COLO668 (cell line): Measurements from ENCODE around the gene UGT2B15.
A peak's percentile ranks its signal among the peaks of the same experiment; 100 is the strongest.
"Not testable (repeated sequence)": the region's sequence is repeated elsewhere in the genome, so short reads cannot be mapped to it uniquely, and the experiment has no call there.

Experiments used
- DNase-seq: peaks from one replicate; lab custom pipeline; 2025; ENCODE audit not compliant: unreplicated experiment; lab: John Stamatoyannopoulos, UW

The UGT2B15 gene

GRCh38 chr4:68670479-68670939, at the start of gene UGT2B15:
UGT2B15 (minus strand) TSS chr4:68670652; CDS start chr4:68670618, 34 bp downstream.
- not testable (repeated sequence) for DNase-seq

- DNase-seq = no peak
Observed at GRCh38 chr4:68719075-68719473, 48.6 kb upstream of the UGT2B15 start.

DNA sequence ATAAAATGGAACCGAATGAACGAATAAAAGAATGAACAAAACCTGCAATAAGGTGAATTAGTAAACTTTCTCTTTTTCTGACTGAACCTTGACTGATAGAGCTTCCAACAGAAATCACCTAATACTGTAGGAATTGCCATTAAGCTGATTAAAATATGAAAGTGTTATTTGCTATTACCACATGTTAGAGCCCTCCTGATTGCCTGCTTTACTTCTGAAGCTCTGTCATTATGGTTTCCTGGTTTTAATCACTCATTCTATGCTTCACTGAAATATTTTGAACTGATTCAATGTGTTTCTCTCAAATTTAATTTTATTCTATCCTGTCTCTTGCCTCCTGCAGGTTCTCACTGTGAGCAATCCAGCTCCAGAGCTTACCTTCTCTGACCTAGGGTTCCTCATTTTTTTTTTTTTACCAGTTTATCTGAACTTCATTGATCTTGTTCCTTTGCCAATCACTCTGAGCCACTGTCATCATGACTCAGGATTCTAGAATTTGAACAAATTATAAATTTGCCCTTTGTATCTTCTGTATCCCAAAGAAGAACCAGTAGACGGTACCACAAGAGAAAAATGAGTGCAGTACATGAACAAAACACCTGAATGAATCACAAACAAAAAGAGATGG, 48.1 kb upstream of the UGT2B15 start:
- no peak for DNase-seq

GRCh38 chr4:68717999-68718398, 47.5 kb upstream of the UGT2B15 start:
- DNase-seq = no peak

DNA sequence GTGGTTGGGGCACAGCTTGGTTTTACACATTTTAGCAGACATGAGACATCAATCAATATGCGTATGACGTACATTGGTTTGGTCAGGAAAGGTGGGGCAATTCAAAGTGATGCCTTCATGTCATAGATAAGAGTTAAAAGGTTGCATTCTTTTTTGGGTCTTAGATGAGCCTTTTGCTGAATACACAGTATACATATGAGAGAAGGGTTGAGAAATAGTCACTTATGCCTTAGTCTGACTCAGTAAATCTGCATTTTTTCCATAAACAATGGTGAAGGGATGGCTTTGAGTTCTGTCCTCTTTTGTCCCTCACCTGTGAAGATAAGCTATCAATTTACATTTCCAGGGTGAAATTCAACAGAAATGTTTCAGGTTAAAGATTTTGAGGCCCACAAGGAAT, 43.9 kb upstream of the UGT2B15 start:
- DNase-seq = no peak

DNA sequence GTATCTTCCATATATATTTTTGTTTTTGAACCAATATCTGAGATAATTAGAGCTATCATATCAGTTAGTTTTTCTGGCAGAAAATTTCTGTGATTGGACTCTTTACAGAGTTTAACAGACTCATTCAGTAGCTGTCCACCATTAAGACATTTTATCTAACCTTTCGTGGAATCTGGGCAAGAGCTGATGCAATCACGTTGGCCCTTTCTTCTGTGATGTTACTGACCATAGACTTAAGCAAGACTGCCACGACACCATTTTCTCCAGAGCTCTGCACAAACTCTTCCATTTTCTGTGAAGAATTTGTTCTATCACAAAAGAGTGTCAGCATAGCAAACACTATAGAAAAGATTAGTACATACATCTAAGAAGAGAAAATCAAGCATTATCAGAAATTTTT, 41.8 kb upstream of the UGT2B15 start:
- DNase-seq = no peak

GRCh38 chr4:68708566-68708965, 38.1 kb upstream of the UGT2B15 start:
- no peak for DNase-seq

DNA sequence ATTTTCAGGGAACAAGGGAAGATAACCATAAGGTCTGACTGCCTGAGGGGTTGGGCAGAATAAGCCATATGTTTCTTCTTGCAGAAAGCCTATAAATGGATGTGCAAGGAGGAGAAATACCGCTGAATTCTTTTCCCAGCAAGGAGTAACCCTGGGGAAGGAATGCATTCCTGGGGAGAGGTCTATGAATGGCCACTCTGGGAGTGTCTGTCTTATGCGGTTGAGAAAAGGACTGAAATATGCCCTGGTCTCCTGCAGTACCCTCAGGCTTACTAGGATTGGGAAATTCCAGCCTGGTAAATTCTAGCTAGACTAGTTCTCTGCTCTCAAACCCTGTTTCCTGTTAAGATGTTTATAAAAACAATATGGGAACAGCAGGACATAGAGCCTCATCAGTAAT, 32.7 kb upstream of the UGT2B15 start:
- DNase-seq = not testable (repeated sequence)

GRCh38 chr4:68700152-68700551, 29.7 kb upstream of the UGT2B15 start:
- no peak for DNase-seq

GRCh38 chr4:68693325-68694075, 23.0 kb upstream of the UGT2B15 start:
- DNase-seq = peak; percentile 22

DNA sequence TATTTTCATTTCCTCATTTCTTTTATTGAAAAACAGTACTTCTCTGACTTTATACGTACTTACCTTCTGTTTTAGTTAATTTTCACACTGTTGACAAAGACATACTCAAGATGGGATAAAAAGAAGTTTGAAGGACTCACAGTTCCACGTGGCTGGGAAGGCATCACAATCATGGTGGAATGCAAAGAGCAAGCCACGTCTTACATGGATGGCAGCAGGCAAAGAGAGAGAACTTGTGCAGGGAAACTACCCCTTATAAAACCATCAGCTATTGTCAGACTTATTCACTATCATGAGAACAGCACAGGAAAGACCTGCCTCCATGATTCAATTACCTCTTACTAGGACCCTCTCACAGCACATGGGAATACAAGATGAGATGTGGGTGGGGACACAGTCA, 20.7 kb upstream of the UGT2B15 start:
- DNase-seq = no peak

GRCh38 chr4:68683034-68683433, 12.6 kb upstream of the UGT2B15 start:
- peak; percentile 10 for DNase-seq

DNA sequence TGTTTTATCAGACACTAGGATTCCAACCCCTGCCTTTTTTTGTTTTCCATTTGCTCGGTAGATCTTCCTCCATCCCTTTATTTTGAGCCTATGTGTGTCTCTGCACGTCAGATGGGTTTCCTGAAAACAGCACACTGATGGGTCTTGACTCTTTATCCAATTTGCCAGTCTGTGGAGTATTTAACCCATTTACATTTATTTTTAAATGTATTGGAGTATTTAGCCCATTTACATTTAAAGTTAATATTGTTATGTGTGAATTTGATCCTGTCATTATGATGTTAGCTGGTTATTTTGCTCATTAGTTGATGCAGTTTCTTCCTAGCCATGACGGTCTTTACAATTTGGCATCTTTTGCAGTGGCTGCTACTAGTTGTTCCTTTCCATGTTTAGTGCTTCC, 10.8 kb upstream of the UGT2B15 start:
- DNase-seq = not testable (repeated sequence)

GRCh38 chr4:68673143-68673542, 2.7 kb upstream of the UGT2B15 start:
- DNase-seq = no peak

- peak; percentile 4 for DNase-seq
Observed at GRCh38 chr4:68671217-68671616, 765 bp upstream of the UGT2B15 start.

DNA sequence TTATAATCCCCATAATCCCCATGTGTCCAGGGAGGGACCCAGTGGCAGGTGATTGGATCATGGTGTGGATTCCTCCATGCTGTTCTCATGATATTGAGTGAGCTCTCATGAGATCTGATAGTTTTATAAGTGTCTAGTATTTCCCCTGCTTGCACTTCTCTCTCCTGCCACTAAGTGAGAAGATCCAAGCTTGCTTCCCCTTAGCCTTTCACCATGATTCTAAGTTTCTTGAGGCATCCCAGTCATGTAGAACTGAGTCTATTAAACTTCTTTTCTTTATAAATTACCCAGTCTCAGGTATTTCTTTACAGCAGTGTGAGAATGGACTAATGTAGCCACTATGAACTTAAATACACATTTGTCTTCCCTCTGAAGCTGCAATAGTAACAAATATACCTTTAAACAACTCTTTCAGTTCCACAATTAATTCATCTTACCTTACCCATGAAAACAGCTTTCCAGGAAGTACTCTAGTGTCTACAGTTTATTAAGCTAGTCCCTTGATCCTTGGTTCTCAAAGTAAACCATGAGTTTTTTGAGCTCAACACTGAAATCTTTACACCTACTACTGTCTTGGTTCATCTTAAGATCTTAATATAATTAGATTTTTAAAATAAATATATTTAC, 1.8 kb downstream of the UGT2B15 start:
- DNase-seq = not testable (repeated sequence)

GRCh38 chr4:68667551-68667950, 2.9 kb downstream of the UGT2B15 start:
- not testable (repeated sequence) for DNase-seq

- DNase-seq = not testable (repeated sequence)
Observed at GRCh38 chr4:68664721-68665120, 5.7 kb downstream of the UGT2B15 start.

DNA sequence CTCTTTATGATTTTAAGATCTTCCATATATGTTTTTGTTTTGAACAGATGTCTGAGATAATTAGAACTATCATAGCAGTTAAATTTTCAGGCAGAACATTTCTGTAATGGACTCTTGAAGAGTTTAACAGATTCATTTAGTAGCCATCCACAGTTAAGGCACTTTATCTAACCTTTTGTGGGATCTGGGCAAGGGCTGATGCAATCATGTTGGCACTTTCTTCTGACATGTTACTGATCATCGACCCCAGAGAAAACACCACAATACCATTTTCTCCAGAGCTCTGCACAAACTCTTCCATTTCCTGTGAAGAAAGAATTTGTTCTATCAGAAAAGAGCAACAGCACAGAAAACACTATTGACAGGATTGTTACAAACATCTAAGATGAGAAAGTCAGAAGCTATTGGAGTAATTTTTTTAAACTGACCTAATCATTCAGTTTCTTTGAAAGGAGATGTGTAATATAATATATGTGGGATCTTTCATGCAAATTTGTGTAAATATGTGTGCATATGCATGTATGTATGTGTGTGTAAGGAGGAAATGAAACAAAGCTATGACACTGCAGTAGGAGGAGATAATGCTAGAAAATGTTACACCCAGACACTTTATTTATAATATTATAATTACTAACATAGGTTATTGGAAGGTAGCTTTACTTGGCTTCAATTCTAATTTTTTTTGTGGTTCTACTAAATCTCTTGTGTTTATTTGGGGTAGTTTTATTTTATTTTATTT, 7.4 kb downstream of the UGT2B15 start:
- not testable (repeated sequence) for DNase-seq

GRCh38 chr4:68658672-68659071, 11.8 kb downstream of the UGT2B15 start:
- DNase-seq = no peak

DNA sequence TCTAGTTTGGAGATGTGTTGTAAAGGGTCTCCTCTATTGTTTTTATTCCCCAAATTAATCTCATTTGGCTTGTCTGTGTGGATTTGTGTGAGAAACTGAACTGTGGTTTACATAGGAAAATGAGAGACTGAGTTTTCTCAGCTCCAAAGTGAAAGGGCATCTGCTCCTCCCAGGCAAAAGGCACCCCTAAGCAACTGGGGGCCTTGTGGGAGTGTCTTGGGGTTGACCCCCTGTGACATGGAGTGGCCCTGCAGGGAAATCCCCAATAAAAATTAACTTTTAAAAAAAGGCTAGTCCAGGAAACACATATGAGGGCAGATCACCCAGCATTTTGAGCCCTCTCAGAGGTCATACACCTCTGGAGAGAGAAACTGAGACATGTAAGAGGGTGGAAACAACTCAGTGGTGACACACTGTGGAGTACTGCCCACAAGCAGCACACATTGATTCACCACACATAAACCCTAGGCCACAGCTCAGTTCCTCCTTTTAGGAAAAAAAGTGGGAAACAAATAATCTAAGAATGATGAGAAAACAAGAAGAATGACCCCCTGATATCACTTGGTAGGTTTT, 13.3 kb downstream of the UGT2B15 start:
- DNase-seq = not testable (repeated sequence)
